ENCODE measurements around the gene ZBTB16. TPM values are rescaled to one million over a fixed set of nuclear protein-coding genes. Genes with fewer than 3 reads are reported as not detected.

The ZBTB16 gene
- total RNA-seq, 1 experiment from 2014 or later = 0.21 TPM

DNA sequence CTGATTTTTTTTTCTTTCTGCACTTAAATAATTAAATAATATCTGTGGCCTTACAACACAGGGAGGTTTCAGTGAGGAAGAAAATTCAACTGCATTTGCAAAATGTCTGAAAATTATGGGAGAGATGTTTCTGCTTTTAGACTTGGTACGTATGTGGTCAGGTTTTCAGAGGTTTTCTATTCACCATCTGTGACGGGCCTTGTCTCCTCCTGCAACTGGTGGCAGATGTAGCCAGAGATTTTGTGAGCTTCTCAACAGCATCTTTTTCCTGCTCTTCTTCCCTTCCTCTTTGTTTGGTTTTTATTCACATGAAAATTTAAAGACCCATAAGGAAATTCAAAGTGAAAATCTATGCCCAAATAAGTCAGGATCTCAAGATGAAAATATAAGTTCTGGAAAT, 38.3 kb downstream of the ZBTB16 start:
- H3K4me1 ChIP-seq (ENCODE audit: control insufficient read depth, insufficient read depth, low read length) = no peaks in the 10 kb centered on the region
- no peak for DNase-seq (ENCODE audit: low read depth, low spot score)
- no peak overlapping the region for H3K27ac ChIP-seq (ENCODE audit: low read length)
- H3K4me3 ChIP-seq (ENCODE audit: low read depth in 2 of 2, low read length in 2 of 2) = no peak overlapping the region
- no TSS peak for BruUV-seq (replicated peaks)
- TF ChIP-seq SIN3A (IDR thresholded peaks at IDR 0.05; ENCODE audit: borderline replicate concordance, insufficient read depth, low read depth, low read length) = no peak
- TF ChIP-seq, protein P1, sequence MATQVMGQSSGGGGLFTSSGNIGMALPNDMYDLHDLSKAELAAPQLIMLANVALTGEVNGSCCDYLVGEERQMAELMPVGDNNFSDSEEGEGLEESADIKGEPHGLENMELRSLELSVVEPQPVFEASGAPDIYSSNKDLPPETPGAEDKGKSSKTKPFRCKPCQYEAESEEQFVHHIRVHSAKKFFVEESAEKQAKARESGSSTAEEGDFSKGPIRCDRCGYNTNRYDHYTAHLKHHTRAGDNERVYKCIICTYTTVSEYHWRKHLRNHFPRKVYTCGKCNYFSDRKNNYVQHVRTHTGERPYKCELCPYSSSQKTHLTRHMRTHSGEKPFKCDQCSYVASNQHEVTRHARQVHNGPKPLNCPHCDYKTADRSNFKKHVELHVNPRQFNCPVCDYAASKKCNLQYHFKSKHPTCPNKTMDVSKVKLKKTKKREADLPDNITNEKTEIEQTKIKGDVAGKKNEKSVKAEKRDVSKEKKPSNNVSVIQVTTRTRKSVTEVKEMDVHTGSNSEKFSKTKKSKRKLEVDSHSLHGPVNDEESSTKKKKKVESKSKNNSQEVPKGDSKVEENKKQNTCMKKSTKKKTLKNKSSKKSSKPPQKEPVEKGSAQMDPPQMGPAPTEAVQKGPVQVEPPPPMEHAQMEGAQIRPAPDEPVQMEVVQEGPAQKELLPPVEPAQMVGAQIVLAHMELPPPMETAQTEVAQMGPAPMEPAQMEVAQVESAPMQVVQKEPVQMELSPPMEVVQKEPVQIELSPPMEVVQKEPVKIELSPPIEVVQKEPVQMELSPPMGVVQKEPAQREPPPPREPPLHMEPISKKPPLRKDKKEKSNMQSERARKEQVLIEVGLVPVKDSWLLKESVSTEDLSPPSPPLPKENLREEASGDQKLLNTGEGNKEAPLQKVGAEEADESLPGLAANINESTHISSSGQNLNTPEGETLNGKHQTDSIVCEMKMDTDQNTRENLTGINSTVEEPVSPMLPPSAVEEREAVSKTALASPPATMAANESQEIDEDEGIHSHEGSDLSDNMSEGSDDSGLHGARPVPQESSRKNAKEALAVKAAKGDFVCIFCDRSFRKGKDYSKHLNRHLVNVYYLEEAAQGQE (IDR thresholded peaks at IDR 0.05; ENCODE audit: insufficient read depth in 1 of 2, low read depth in 2 of 2, low read length in 1 of 2) = no peak
- no peak for TF ChIP-seq POLR2AphosphoS5 (IDR thresholded peaks at IDR 0.05; ENCODE audit: low read depth, low read length)
- TF ChIP-seq TCF7L2 (IDR thresholded peaks at IDR 0.05; ENCODE audit: low read depth, low read length) = no peak
- no peak for TF ChIP-seq CTCF (IDR thresholded peaks at IDR 0.05)
- no peaks in the 10 kb centered on the region for H3K36me3 ChIP-seq (ENCODE audit: control insufficient read depth, insufficient read depth, low read length)
- intact Hi-C loops (cut with micrococcal nuclease; ENCODE audit: unreplicated experiment) = no loop called here
- no peak for ATAC-seq
- POLR2A ChIA-PET = interaction anchor here (0.6 kb wide), 1 partner anchor 59 kb away, joined by 7 read pairs; no protein-coding TSS in a partner anchor
- in situ Hi-C loops (cut with HindIII; ENCODE audit: low pct_unique_long_range_greater_than_20kb, low sequenced_read_pairs) = no loop called here
- H3K27me3 ChIP-seq (ENCODE audit: control insufficient read depth, insufficient read depth, low read length) = 0 out of 2 replicates have a peak, but pooled peaks cover 4% of the 10 kb centered on the region
- CTCF ChIA-PET = no interaction called here
- no peaks in the 10 kb centered on the region for H3K9me3 ChIP-seq (ENCODE audit: control insufficient read depth, insufficient read depth, low read depth, low read length)

GRCh38 chr11:114098927-114099326, 39.4 kb downstream of the ZBTB16 start:
- H3K4me3 ChIP-seq (ENCODE audit: low read depth in 2 of 2, low read length in 2 of 2) = no peak overlapping the region
- ChIA-PET POLR2A (no interaction called here), CTCF (no interaction called here)
- intact Hi-C loops (cut with micrococcal nuclease; ENCODE audit: unreplicated experiment) = no loop called here
- H3K9me3 ChIP-seq (ENCODE audit: control insufficient read depth, insufficient read depth, low read depth, low read length) = no peaks in the 10 kb centered on the region
- no peaks in the 10 kb centered on the region for H3K4me1 ChIP-seq (ENCODE audit: control insufficient read depth, insufficient read depth, low read length)
- in situ Hi-C loops (cut with HindIII; ENCODE audit: low pct_unique_long_range_greater_than_20kb, low sequenced_read_pairs) = no loop called here
- no peaks in the 10 kb centered on the region for H3K36me3 ChIP-seq (ENCODE audit: control insufficient read depth, insufficient read depth, low read length)
- DNase-seq (ENCODE audit: low read depth, low spot score) (no peak), ATAC-seq (no peak)
- no peak for TF ChIP-seq CTCF (IDR thresholded peaks at IDR 0.05)
- TF ChIP-seq, protein P1 (IDR thresholded peaks at IDR 0.05; ENCODE audit: insufficient read depth in 1 of 2, low read depth in 2 of 2, low read length in 1 of 2) = no peak
- no peak for TF ChIP-seq TCF7L2 (IDR thresholded peaks at IDR 0.05; ENCODE audit: low read depth, low read length)
- no peak for TF ChIP-seq SIN3A (IDR thresholded peaks at IDR 0.05; ENCODE audit: borderline replicate concordance, insufficient read depth, low read depth, low read length)
- TF ChIP-seq POLR2AphosphoS5 (IDR thresholded peaks at IDR 0.05; ENCODE audit: low read depth, low read length) = no peak
- peaks cover 6% of the 10 kb centered on the region; the same call in 1 of the 2 replicates for H3K27me3 ChIP-seq (ENCODE audit: control insufficient read depth, insufficient read depth, low read length)
- BruUV-seq (replicated peaks) = no TSS peak
- H3K27ac ChIP-seq (ENCODE audit: low read length) = no peak overlapping the region

Measured in Panc1 (cell line).